Measurements from ENCODE around the gene RIOX2. TPM values are rescaled to one million over a fixed set of nuclear protein-coding genes. Genes with fewer than 3 reads are reported as not detected.

The RIOX2 gene
- total and polyA plus RNA-seq, 2 donors (not counting 1 experiment from before 2014, with no cell fraction given), result 18.5 to 23.6 TPM

- Histone ChIP-seq H3K9me3 (ENCODE audit: control extremely low read depth in 1 of 3, control insufficient read depth in 2 of 3, insufficient read depth in 1 of 3, low read length in 2 of 3) (no peaks in the 10 kb centered on the region), H3K4me1 (ENCODE audit: control insufficient read depth in 2 of 2, insufficient read depth in 2 of 2, low read length in 2 of 2) (no peaks in the 10 kb centered on the region), H3K4me3 (ENCODE audit: control extremely low read depth in 1 of 5, extremely low read depth in 1 of 5, insufficient read depth in 1 of 5, low read depth in 2 of 5, low read length in 4 of 5) (no peak overlapping the region), H3K27ac (ENCODE audit: low read length in 2 of 2) (no peak overlapping the region), H3K36me3 (replicated peaks in 1 of 2; ENCODE audit: control extremely low read depth in 1 of 2, control insufficient read depth in 1 of 2, extremely low read depth in 1 of 2, insufficient read depth in 2 of 2, low read length in 1 of 2) (no peaks in the 10 kb centered on the region), H4K20me1 (ENCODE audit: control insufficient read depth, insufficient read depth, low read length, poor library complexity, severe bottlenecking) (no peaks in the 10 kb centered on the region), H3K79me2 (ENCODE audit: control insufficient read depth, insufficient read depth, low read length) (no peaks in the 10 kb centered on the region), H2AFZ (ENCODE audit: insufficient read depth, low read depth, low read length, poor library complexity, severe bottlenecking) (no peak overlapping the region), H3K27me3 (replicated peaks in 1 of 4; ENCODE audit: control extremely low read depth in 1 of 4, control insufficient read depth in 3 of 4, insufficient read depth in 4 of 4, low read length in 3 of 4) (no peaks in the 10 kb centered on the region), H3K9ac (ENCODE audit: low read length) (no peak overlapping the region), H3K4me2 (replicated peaks; ENCODE audit: low read depth, low read length, poor library complexity, severe bottlenecking) (no peak overlapping the region)
- ATAC-seq (ENCODE audit: low read depth), result no peak
- H3K4me1 Mint-ChIP-seq, result no peaks in the 10 kb centered on the region
- no peak overlapping the region for H3K27ac Mint-ChIP-seq
- ChIA-PET CTCF (interaction anchor here (1.1 kb wide), 1 partner anchor 8 kb away, joined by 3 read pairs; no protein-coding TSS in a partner anchor), POLR2A (no interaction called here)
- H3K9me3 Mint-ChIP-seq (ENCODE audit: insufficient read depth), result no peaks in the 10 kb centered on the region
- no peak overlapping the region for H3K4me3 Mint-ChIP-seq
- H3K27me3 Mint-ChIP-seq, result peaks cover 11% of the 10 kb centered on the region
- intact Hi-C loops (cut with micrococcal nuclease), result no loop called here
- DNase-seq, result no peak
- no CpG with 5 or more reads among the region's 2 CpGs for WGBS (ENCODE audit: insufficient coverage)
- TF ChIP-seq EZH2 (IDR thresholded peaks at IDR 0.05; ENCODE audit: borderline replicate concordance, insufficient read depth, low read depth, low read length, poor library complexity, severe bottlenecking) (no peak), CTCF (IDR thresholded peaks at IDR 0.05) (no peak)
These were observed 21.3 kb upstream of the RIOX2 start for GRCh38 chr3:97993526-97993925.

GRCh38 chr3:97992547-97993173 is 20.4 kb upstream of the RIOX2 start:
- H3K27ac ChIP-seq (ENCODE audit: low read length in 2 of 2), result no peak overlapping the region
- ATAC-seq (ENCODE audit: low read depth), result no peak

More at GRCh38 chr3:97992547-97993173, 20.4 kb upstream of the RIOX2 start:
- Histone ChIP-seq H3K4me1 (ENCODE audit: control insufficient read depth in 2 of 2, insufficient read depth in 2 of 2, low read length in 2 of 2) (no peaks in the 10 kb centered on the region), H3K4me3 (ENCODE audit: control extremely low read depth in 1 of 5, extremely low read depth in 1 of 5, insufficient read depth in 1 of 5, low read depth in 2 of 5, low read length in 4 of 5) (no peak overlapping the region), H3K27me3 (replicated peaks in 1 of 4; ENCODE audit: control extremely low read depth in 1 of 4, control insufficient read depth in 3 of 4, insufficient read depth in 4 of 4, low read length in 3 of 4) (no peaks in the 10 kb centered on the region), H3K9ac (ENCODE audit: low read length) (no peak overlapping the region), H3K79me2 (ENCODE audit: control insufficient read depth, insufficient read depth, low read length) (no peaks in the 10 kb centered on the region), H3K4me2 (replicated peaks; ENCODE audit: low read depth, low read length, poor library complexity, severe bottlenecking) (no peak overlapping the region), H3K36me3 (replicated peaks in 1 of 2; ENCODE audit: control extremely low read depth in 1 of 2, control insufficient read depth in 1 of 2, extremely low read depth in 1 of 2, insufficient read depth in 2 of 2, low read length in 1 of 2) (no peaks in the 10 kb centered on the region), H4K20me1 (ENCODE audit: control insufficient read depth, insufficient read depth, low read length, poor library complexity, severe bottlenecking) (no peaks in the 10 kb centered on the region), H3K9me3 (ENCODE audit: control extremely low read depth in 1 of 3, control insufficient read depth in 2 of 3, insufficient read depth in 1 of 3, low read length in 2 of 3) (no peaks in the 10 kb centered on the region), H2AFZ (ENCODE audit: insufficient read depth, low read depth, low read length, poor library complexity, severe bottlenecking) (no peak overlapping the region)
- ChIA-PET CTCF (interaction anchor here (1.1 kb wide), 2 partner anchors 9 to 29 kb away, joined by 3 read pairs; no protein-coding TSS in a partner anchor), POLR2A (no interaction called here)
- Mint-ChIP-seq H3K27ac (no peak overlapping the region), H3K27me3 (peaks cover 11% of the 10 kb centered on the region), H3K4me1 (no peaks in the 10 kb centered on the region), H3K4me3 (no peak overlapping the region), H3K9me3 (ENCODE audit: insufficient read depth) (no peaks in the 10 kb centered on the region)
- intact Hi-C loops (cut with micrococcal nuclease), result no loop called here
- TF ChIP-seq EZH2 (IDR thresholded peaks at IDR 0.05; ENCODE audit: borderline replicate concordance, insufficient read depth, low read depth, low read length, poor library complexity, severe bottlenecking) (no peak), CTCF (IDR thresholded peaks at IDR 0.05) (no peak)
- DNase-seq, result no peak
- 63% methylated on average over 2 of the region's 2 CpGs for WGBS (ENCODE audit: insufficient coverage)

Data from B cell (primary cell).